Stimulated activated CD8-positive, alpha-beta memory T cell treated with anti-CD3 and anti-CD28 coated beads, Interleukin-7, amount 100 ng/mL, for 4 hours (primary cell): ENCODE results near the gene PRKCE.

Source experiments
- DNase-seq, 2 donors: peaks; one replicate each; pipeline ENCODE4 v3.0.0-alpha.2; 2020; ENCODE audit warnings: low read depth in 2 of 2

Gene PRKCE

GRCh38 chr2:45725731-45726130, 74.3 kb downstream of the PRKCE start:
- DNase-seq, result no peak

- DNase-seq, result no peak
Observed at GRCh38 chr2:45726188-45726587, 74.7 kb downstream of the PRKCE start.

- DNase-seq, result no peak
Observed at GRCh38 chr2:45728458-45728942, 77.0 kb downstream of the PRKCE start.

GRCh38 chr2:45729753-45730512, 78.5 kb downstream of the PRKCE start:
- DNase-seq, result no peak

GRCh38 chr2:45731141-45731540, 79.7 kb downstream of the PRKCE start:
- DNase-seq, result no peak

- no peak for DNase-seq
Observed at GRCh38 chr2:45732436-45732835, 81.0 kb downstream of the PRKCE start.

- no peak for DNase-seq
Observed at GRCh38 chr2:45732946-45733345, 81.5 kb downstream of the PRKCE start.

GRCh38 chr2:45734336-45734735, 82.9 kb downstream of the PRKCE start:
- DNase-seq, result no peak

GRCh38 chr2:45734952-45735351, 83.5 kb downstream of the PRKCE start:
- no peak for DNase-seq

GRCh38 chr2:45736757-45737704, 85.6 kb downstream of the PRKCE start:
- no peak for DNase-seq

- no peak for DNase-seq
Observed at GRCh38 chr2:45739796-45740485, 88.5 kb downstream of the PRKCE start.

- no peak for DNase-seq
Observed at GRCh38 chr2:45741161-45741850, 89.8 kb downstream of the PRKCE start.

GRCh38 chr2:45743531-45744396, 92.3 kb downstream of the PRKCE start:
- DNase-seq, result no peak

- no peak for DNase-seq
Observed at GRCh38 chr2:45745231-45745630, 93.8 kb downstream of the PRKCE start.

GRCh38 chr2:45746888-45747287, 95.4 kb downstream of the PRKCE start:
- no peak for DNase-seq

- DNase-seq, result no peak
Observed at GRCh38 chr2:45747363-45747762, 95.9 kb downstream of the PRKCE start.

- DNase-seq, result no peak
Observed at GRCh38 chr2:45748239-45748638, 96.8 kb downstream of the PRKCE start.

- no peak for DNase-seq
Observed at GRCh38 chr2:45750001-45750400, 98.5 kb downstream of the PRKCE start.

GRCh38 chr2:45750484-45750883, 99.0 kb downstream of the PRKCE start:
- no peak for DNase-seq

- DNase-seq, result no peak
Observed at GRCh38 chr2:45753381-45753780, 101.9 kb downstream of the PRKCE start.
